Measurements from ENCODE around the gene DPY19L1.

DPY19L1 gene

GRCh38 chr7:35019801-35020200 is 17.5 kb downstream of the DPY19L1 start:
- H3K27ac ChIP-seq, result no peak overlapping the region
- TF ChIP-seq CTCF (conservative IDR thresholded peaks at IDR 0.05), result no peak

- H3K27ac ChIP-seq, result no peak overlapping the region
- TF ChIP-seq CTCF (conservative IDR thresholded peaks at IDR 0.05), result no peak
Measured at GRCh38 chr7:35019179-35019729, 18.0 kb downstream of the DPY19L1 start.

- TF ChIP-seq CTCF (conservative IDR thresholded peaks at IDR 0.05), result no peak
- H3K27ac ChIP-seq, result no peak overlapping the region
Measured at GRCh38 chr7:35015346-35015859, 21.9 kb downstream of the DPY19L1 start.

GRCh38 chr7:35012160-35012559 is 25.1 kb downstream of the DPY19L1 start:
- TF ChIP-seq CTCF (conservative IDR thresholded peaks at IDR 0.05), result no peak
- no peak overlapping the region for H3K27ac ChIP-seq

- no peak overlapping the region for H3K27ac ChIP-seq
- TF ChIP-seq CTCF (conservative IDR thresholded peaks at IDR 0.05), result no peak
Measured at GRCh38 chr7:35011085-35011484, 26.2 kb downstream of the DPY19L1 start.

GRCh38 chr7:35007768-35008167 is 29.5 kb downstream of the DPY19L1 start:
- no peak for TF ChIP-seq CTCF (conservative IDR thresholded peaks at IDR 0.05)
- H3K27ac ChIP-seq, result no peak overlapping the region

GRCh38 chr7:35004531-35005095 is 32.7 kb downstream of the DPY19L1 start:
- TF ChIP-seq CTCF (conservative IDR thresholded peaks at IDR 0.05), result no peak
- no peak overlapping the region for H3K27ac ChIP-seq

Data from VCaP (cell line).